ENCODE measurements around the gene NAPA. TPM values are rescaled to one million over a fixed set of nuclear protein-coding genes. Genes with fewer than 3 reads are reported as not detected.

Gene NAPA
- total and polyA plus RNA-seq, 2 of the 13 experiments (the other 11 are each of a cell fraction or from before 2014, with no cell fraction given): 32.6 to 65.9 TPM

DNA sequence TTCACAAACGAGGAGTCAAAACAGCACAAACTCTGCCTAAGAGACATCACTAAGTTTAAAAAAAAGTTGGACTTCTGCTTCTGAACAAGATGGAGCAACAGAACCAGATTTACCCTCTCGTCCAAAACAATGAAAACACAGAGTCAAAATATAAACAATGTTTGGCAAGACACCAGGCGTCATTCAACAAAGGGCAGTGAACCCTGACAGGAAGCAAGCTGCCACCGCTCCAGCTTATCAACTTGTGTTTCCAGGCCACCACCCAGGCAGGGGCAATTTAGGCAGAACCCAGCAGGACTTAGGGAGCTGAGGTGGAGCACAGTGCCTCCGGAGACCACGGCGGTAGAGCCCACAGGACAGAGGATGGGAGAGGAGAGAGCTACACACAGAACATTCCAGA is 8.6 kb upstream of the NAPA start (continued):
- TF ChIP-seq RXRA (CRISPR knock-in tag; IDR thresholded peaks at IDR 0.05): peak; percentile 28; the same call in 1 of the 2 replicates
- no peak for TF ChIP-seq ZNF782 (CRISPR knock-in tag; IDR thresholded peaks at IDR 0.05; ENCODE audit: borderline replicate concordance)
- TF ChIP-seq REXO4 (CRISPR knock-in tag; IDR thresholded peaks at IDR 0.05; ENCODE audit: borderline replicate concordance): no peak
- no peak for TF ChIP-seq HNRNPH1 (optimal IDR thresholded peaks at IDR 0.05; ENCODE audit: low read depth, low read length)
- no peak for TF ChIP-seq FOXP1 (IDR thresholded peaks at IDR 0.05)
- TF ChIP-seq FOXP1 (CRISPR knock-in tag; IDR thresholded peaks at IDR 0.05): peak; percentile 85
- TF ChIP-seq ZNF446 (CRISPR knock-in tag; IDR thresholded peaks at IDR 0.05): no peak
- TF ChIP-seq ARID5B (CRISPR knock-in tag; IDR thresholded peaks at IDR 0.05): peak; percentile 28; the same call in 1 of the 2 replicates
- TF ChIP-seq CCDC6 (CRISPR knock-in tag; IDR thresholded peaks at IDR 0.05): no peak
- no peak for TF ChIP-seq PTBP1 (IDR thresholded peaks at IDR 0.05; ENCODE audit: low read depth, low read length, poor library complexity, severe bottlenecking)
- TF ChIP-seq, protein P1, sequence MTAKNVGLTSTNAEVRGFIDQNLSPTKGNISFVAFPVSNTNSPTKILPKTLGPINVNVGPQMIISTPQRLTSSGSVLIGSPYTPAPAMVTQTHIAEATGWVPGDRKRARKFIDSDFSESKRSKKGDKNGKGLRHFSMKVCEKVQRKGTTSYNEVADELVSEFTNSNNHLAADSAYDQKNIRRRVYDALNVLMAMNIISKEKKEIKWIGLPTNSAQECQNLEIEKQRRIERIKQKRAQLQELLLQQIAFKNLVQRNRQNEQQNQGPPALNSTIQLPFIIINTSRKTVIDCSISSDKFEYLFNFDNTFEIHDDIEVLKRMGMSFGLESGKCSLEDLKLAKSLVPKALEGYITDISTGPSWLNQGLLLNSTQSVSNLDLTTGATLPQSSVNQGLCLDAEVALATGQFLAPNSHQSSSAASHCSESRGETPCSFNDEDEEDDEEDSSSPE (CRISPR knock-in tag; IDR thresholded peaks at IDR 0.05): no peak
- no peak for TF ChIP-seq SOX6 (IDR thresholded peaks at IDR 0.05)
- peak; percentile 89 for TF ChIP-seq SOX6 (CRISPR knock-in tag; IDR thresholded peaks at IDR 0.05)
- TF ChIP-seq HNF4A (CRISPR knock-in tag; IDR thresholded peaks at IDR 0.05): 0 out of 2 replicates have a peak, but pooled peaks have one; percentile 12
- TF ChIP-seq SP2 (CRISPR knock-in tag; IDR thresholded peaks at IDR 0.05): no peak
- peak; percentile 24; the same call in 1 of the 2 replicates for TF ChIP-seq TBX2 (CRISPR knock-in tag; IDR thresholded peaks at IDR 0.05; ENCODE audit: borderline replicate concordance)
- TF ChIP-seq GATAD2A (CRISPR knock-in tag; IDR thresholded peaks at IDR 0.05): 0 out of 2 replicates have a peak, but pooled peaks have one; percentile 19
- 0 out of 2 replicates have a peak, but pooled peaks have one; percentile 17 for TF ChIP-seq FOXK1 (CRISPR knock-in tag; IDR thresholded peaks at IDR 0.05; ENCODE audit: borderline replicate concordance, low read depth)
- TF ChIP-seq CC2D1A (CRISPR knock-in tag; IDR thresholded peaks at IDR 0.05): no peak
- TF ChIP-seq ZNF75D (CRISPR knock-in tag; IDR thresholded peaks at IDR 0.05; ENCODE audit: borderline replicate concordance): no peak
- peak; percentile 57 for TF ChIP-seq RXRB (CRISPR knock-in tag; IDR thresholded peaks at IDR 0.05; ENCODE audit: borderline replicate concordance)
- TF ChIP-seq, protein P2, sequence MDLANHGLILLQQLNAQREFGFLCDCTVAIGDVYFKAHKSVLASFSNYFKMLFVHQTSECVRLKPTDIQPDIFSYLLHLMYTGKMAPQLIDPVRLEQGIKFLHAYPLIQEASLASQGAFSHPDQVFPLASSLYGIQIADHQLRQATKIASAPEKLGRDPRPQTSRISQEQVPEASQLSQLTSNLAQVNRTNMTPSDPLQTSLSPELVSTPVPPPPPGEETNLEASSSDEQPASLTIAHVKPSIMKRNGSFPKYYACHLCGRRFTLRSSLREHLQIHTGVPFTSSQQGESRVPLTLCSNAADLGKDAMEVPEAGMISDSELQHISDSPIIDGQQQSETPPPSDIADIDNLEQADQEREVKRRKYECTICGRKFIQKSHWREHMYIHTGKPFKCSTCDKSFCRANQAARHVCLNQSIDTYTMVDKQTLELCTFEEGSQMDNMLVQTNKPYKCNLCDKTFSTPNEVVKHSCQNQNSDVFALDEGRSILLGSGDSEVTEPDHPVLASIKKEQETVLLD (CRISPR knock-in tag; IDR thresholded peaks at IDR 0.05; ENCODE audit: low read depth): no peak
- TF ChIP-seq SOX5 (CRISPR knock-in tag; IDR thresholded peaks at IDR 0.05; ENCODE audit: borderline replicate concordance): peak; percentile 86
- TF ChIP-seq ZNF839 (CRISPR knock-in tag; IDR thresholded peaks at IDR 0.05; ENCODE audit: borderline replicate concordance): no peak
- no peak for TF ChIP-seq MXD3 (CRISPR knock-in tag; IDR thresholded peaks at IDR 0.05)
